Measurements from ENCODE around the gene PROP1. TPM values are rescaled to one million over a fixed set of nuclear protein-coding genes. Genes with fewer than 3 reads are reported as not detected.

PROP1 gene
- total and polyA plus RNA-seq, 2 of the 4 experiments (the other 2 are of a cell fraction), result not detected

DNA sequence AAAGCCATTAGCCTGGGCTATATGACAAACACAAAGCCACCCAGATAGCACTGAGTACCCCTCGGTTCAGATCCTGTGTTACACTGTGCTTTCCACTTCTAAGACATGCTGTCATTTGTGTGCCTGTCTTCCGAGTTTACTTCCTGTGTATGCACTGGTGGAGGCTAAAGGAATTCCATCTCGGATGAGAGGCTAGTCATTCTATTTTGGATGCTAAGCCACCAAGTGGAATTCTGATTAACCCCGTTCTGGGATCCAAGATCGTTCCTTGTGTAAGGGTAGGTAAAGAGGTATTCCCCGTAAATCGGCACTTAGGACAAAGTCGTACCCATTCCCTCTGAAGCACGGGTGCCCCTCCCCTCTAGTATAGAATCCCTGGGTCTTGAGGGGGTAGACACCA, 8.7 kb downstream of the PROP1 start:
- no peak overlapping the region for H3K4ac ChIP-seq (ENCODE audit: low read depth, low read length)
- no peak overlapping the region for H2AK9ac ChIP-seq (replicated peaks; ENCODE audit: low read depth, low read length, poor library complexity)
- H3K9me1 ChIP-seq (ENCODE audit: insufficient read depth, low read length), result no peaks in the 10 kb centered on the region
- H3K4me1 ChIP-seq (ENCODE audit: control insufficient read depth, insufficient read depth, low read length), result no peaks in the 10 kb centered on the region
- no peak overlapping the region for H2BK120ac ChIP-seq (ENCODE audit: low read depth, low read length)
- no peak overlapping the region for H3K4me2 ChIP-seq (ENCODE audit: low read depth, low read length)
- H3K9ac ChIP-seq (ENCODE audit: low read depth, low read length), result no peak overlapping the region
- no peak overlapping the region for H4K8ac ChIP-seq (ENCODE audit: low read depth in 2 of 2, low read length in 2 of 2)
- no peak overlapping the region for H4K5ac ChIP-seq (ENCODE audit: low read depth, low read length)
- TF ChIP-seq CHD1 (IDR thresholded peaks at IDR 0.05; ENCODE audit: low read depth, low read length), result no peak
- TF ChIP-seq MXI1 (IDR thresholded peaks at IDR 0.05; ENCODE audit: borderline replicate concordance, low read depth, low read length), result no peak
- TF ChIP-seq, protein P1, sequence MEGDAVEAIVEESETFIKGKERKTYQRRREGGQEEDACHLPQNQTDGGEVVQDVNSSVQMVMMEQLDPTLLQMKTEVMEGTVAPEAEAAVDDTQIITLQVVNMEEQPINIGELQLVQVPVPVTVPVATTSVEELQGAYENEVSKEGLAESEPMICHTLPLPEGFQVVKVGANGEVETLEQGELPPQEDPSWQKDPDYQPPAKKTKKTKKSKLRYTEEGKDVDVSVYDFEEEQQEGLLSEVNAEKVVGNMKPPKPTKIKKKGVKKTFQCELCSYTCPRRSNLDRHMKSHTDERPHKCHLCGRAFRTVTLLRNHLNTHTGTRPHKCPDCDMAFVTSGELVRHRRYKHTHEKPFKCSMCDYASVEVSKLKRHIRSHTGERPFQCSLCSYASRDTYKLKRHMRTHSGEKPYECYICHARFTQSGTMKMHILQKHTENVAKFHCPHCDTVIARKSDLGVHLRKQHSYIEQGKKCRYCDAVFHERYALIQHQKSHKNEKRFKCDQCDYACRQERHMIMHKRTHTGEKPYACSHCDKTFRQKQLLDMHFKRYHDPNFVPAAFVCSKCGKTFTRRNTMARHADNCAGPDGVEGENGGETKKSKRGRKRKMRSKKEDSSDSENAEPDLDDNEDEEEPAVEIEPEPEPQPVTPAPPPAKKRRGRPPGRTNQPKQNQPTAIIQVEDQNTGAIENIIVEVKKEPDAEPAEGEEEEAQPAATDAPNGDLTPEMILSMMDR (conservative IDR thresholded peaks at IDR 0.05; ENCODE audit: low read depth, low read length), result no peak
- TF ChIP-seq FOS (IDR thresholded peaks at IDR 0.05; ENCODE audit: low read depth, low read length), result no peak
- TF ChIP-seq MAFK (IDR thresholded peaks at IDR 0.05; ENCODE audit: low read depth, low read length), result no peak
- TF ChIP-seq RCOR1 (IDR thresholded peaks at IDR 0.05; ENCODE audit: insufficient replicate concordance, low read length), result no peak
- TF ChIP-seq POLR2A (IDR thresholded peaks at IDR 0.05; ENCODE audit: low read depth, low read length), result no peak
- TF ChIP-seq MAZ (IDR thresholded peaks at IDR 0.05; ENCODE audit: borderline replicate concordance, low read depth, low read length), result no peak
- no peak for TF ChIP-seq RFX5 (IDR thresholded peaks at IDR 0.05; ENCODE audit: low read depth, low read length)
- TF ChIP-seq, protein P2, sequence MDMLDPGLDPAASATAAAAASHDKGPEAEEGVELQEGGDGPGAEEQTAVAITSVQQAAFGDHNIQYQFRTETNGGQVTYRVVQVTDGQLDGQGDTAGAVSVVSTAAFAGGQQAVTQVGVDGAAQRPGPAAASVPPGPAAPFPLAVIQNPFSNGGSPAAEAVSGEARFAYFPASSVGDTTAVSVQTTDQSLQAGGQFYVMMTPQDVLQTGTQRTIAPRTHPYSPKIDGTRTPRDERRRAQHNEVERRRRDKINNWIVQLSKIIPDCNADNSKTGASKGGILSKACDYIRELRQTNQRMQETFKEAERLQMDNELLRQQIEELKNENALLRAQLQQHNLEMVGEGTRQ (IDR thresholded peaks at IDR 0.05; ENCODE audit: low read depth, low read length), result no peak
- no peak for TF ChIP-seq RAD21 (IDR thresholded peaks at IDR 0.05; ENCODE audit: low read length)
- no peak overlapping the region for H2BK15ac ChIP-seq (ENCODE audit: low read depth, low read length)
- H3K36me3 ChIP-seq (ENCODE audit: control insufficient read depth, insufficient read depth, low read length), result no peaks in the 10 kb centered on the region
- H2BK20ac ChIP-seq (ENCODE audit: low read depth, low read length), result no peak overlapping the region
- H3K79me1 ChIP-seq (ENCODE audit: low read depth in 1 of 2, low read length in 2 of 2), result no peaks in the 10 kb centered on the region
- no peak overlapping the region for H2AFZ ChIP-seq (replicated peaks; ENCODE audit: low read length, poor library complexity)
- intact Hi-C loops (cut with micrococcal nuclease), result no loop called here
- CTCF ChIA-PET, result no interaction called here
- H3K27ac ChIP-seq (ENCODE audit: insufficient read depth, low read length), result no peak overlapping the region
- H3K14ac ChIP-seq (replicated peaks; ENCODE audit: low read depth, low read length), result no peak overlapping the region
- no peak overlapping the region for H3K18ac ChIP-seq (ENCODE audit: low read depth, low read length)
- no peak overlapping the region for H4K91ac ChIP-seq (ENCODE audit: insufficient read depth, low read depth, low read length)
- H3K4me3 ChIP-seq (ENCODE audit: insufficient read depth, low read depth, low read length), result no peak overlapping the region
- no peak overlapping the region for H2AK5ac ChIP-seq (ENCODE audit: low read depth, low read length)
- ATAC-seq (ENCODE audit: low read depth), result no peak
- no peak overlapping the region for H3K23ac ChIP-seq (ENCODE audit: low read depth, low read length)
- in situ Hi-C loops (cut with MboI; ENCODE audit: low sequenced_read_pairs), result no loop called here
- no peak overlapping the region for H3K56ac ChIP-seq (ENCODE audit: extremely low read depth, insufficient read depth, low read length)
- H4K20me1 ChIP-seq (ENCODE audit: insufficient read depth, low read length), result no peaks in the 10 kb centered on the region
- no peaks in the 10 kb centered on the region for H3K9me3 ChIP-seq (ENCODE audit: control insufficient read depth, insufficient read depth, low read length)
- no peak overlapping the region for H2BK5ac ChIP-seq (ENCODE audit: low read depth, low read length, poor library complexity, severe bottlenecking)
- dilution Hi-C loops (cut with HindIII; ENCODE audit: low sequenced_read_pairs, unreplicated experiment), result no loop called here
- DNase-seq, result no peak
- no CpG with 5 or more reads among the region's 9 CpGs for WGBS, 2 experiments (ENCODE audit: extremely low coverage in 2 of 2, insufficient read length in 1 of 2)
- POLR2A ChIA-PET (ENCODE audit: unreplicated experiment), result no interaction called here
- H3K27me3 ChIP-seq (ENCODE audit: control insufficient read depth, insufficient read depth, low read length), result peaks cover 34% of the 10 kb centered on the region
- no TSS peak for BruUV-seq (replicated peaks)
